ENCODE data around the gene CNTN4.

The CNTN4 gene

DNA sequence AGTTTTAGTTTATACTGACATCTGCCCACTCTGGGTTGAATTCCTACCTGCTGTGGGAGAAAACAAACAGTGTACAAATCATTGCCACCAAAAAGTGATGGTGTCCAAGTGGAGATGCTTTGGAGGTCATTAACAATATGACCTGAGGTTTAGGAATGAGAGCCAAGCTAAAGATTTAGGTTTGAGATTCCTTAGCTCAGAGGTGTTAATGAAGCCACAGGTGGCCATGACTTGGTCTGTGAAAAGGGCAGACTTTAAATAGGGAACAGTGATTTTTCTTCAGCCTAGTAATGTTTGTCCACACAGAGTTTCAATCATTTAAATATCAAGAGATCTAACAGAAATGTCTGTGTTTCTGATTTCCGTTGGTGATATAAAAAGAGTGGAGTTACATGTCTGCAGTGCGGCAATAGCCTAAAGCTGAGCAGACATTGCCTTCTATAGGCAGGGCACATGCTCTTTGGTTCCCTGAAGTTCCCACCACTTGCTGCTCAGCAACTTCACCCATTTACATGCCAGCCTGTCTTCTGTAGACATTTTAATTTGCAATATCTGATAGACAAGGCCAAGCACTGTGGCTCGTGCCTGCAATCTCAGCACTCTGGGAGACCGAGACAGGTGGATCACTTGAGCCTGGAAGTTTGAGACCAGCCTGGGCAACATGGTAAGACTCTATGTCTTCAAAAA lies 588.3 kb downstream of the CNTN4 start:
- TF ChIP-seq, protein P1, sequence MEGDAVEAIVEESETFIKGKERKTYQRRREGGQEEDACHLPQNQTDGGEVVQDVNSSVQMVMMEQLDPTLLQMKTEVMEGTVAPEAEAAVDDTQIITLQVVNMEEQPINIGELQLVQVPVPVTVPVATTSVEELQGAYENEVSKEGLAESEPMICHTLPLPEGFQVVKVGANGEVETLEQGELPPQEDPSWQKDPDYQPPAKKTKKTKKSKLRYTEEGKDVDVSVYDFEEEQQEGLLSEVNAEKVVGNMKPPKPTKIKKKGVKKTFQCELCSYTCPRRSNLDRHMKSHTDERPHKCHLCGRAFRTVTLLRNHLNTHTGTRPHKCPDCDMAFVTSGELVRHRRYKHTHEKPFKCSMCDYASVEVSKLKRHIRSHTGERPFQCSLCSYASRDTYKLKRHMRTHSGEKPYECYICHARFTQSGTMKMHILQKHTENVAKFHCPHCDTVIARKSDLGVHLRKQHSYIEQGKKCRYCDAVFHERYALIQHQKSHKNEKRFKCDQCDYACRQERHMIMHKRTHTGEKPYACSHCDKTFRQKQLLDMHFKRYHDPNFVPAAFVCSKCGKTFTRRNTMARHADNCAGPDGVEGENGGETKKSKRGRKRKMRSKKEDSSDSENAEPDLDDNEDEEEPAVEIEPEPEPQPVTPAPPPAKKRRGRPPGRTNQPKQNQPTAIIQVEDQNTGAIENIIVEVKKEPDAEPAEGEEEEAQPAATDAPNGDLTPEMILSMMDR (IDR thresholded peaks at IDR 0.05; ENCODE audit: low read length): no peak
- Histone ChIP-seq H4K20me1 (ENCODE audit: insufficient read depth, low read length) (no peaks in the 10 kb centered on the region), H3K9me2 (ENCODE audit: low read depth, low read length) (no peaks in the 10 kb centered on the region), H3K79me2 (ENCODE audit: insufficient read depth, low read length) (no peaks in the 10 kb centered on the region), H3K36me3 (ENCODE audit: insufficient read depth, low read length) (no peaks in the 10 kb centered on the region), H3K27me3 (ENCODE audit: insufficient read depth, low read length) (no peaks in the 10 kb centered on the region), H3K4me3 (ENCODE audit: low read depth, low read length, poor library complexity, severe bottlenecking) (no peak overlapping the region), H3K4me2 (ENCODE audit: low read length) (no peak overlapping the region), H2AFZ (ENCODE audit: low read length) (no peak overlapping the region), H3K27ac (ENCODE audit: low read depth, low read length, poor library complexity, severe bottlenecking) (no peak overlapping the region), H3K4me1 (ENCODE audit: insufficient read depth, low read length, severe bottlenecking) (no peaks in the 10 kb centered on the region), H3K9ac (ENCODE audit: low read length) (no peak overlapping the region), H3F3A (ENCODE audit: insufficient read depth, low read length) (no peaks in the 10 kb centered on the region), H3K9me3 (ENCODE audit: low read length) (no peaks in the 10 kb centered on the region)

DNA sequence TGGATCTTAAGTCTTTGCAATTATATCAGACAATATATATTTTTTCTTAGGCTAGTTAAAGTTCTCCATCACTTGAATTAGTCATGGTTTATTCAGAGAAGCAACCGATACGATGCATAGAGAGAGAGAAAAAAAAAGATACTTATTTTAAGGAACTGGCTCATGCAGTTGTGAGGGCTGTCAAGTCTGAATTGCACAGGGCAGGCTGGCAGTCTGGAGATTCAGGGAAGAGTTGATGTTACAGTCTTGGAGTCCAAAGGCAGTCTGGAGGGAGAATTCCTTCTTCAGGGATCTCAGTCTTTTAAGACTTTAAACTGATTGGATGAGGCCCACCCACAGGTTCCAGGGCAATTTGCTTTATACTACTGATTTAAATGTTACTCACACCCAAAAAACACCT lies 598.9 kb downstream of the CNTN4 start:
- Histone ChIP-seq H3F3A (ENCODE audit: insufficient read depth, low read length) (no peaks in the 10 kb centered on the region), H3K27me3 (ENCODE audit: insufficient read depth, low read length) (no peaks in the 10 kb centered on the region), H4K20me1 (ENCODE audit: insufficient read depth, low read length) (no peaks in the 10 kb centered on the region), H3K4me1 (ENCODE audit: insufficient read depth, low read length, severe bottlenecking) (no peaks in the 10 kb centered on the region), H3K4me3 (ENCODE audit: low read depth, low read length, poor library complexity, severe bottlenecking) (no peak overlapping the region), H3K36me3 (ENCODE audit: insufficient read depth, low read length) (no peaks in the 10 kb centered on the region), H3K9me2 (ENCODE audit: low read depth, low read length) (no peaks in the 10 kb centered on the region), H3K9me3 (ENCODE audit: low read length) (no peaks in the 10 kb centered on the region), H2AFZ (ENCODE audit: low read length) (no peak overlapping the region), H3K9ac (ENCODE audit: low read length) (no peak overlapping the region), H3K79me2 (ENCODE audit: insufficient read depth, low read length) (no peaks in the 10 kb centered on the region), H3K27ac (ENCODE audit: low read depth, low read length, poor library complexity, severe bottlenecking) (no peak overlapping the region), H3K4me2 (ENCODE audit: low read length) (no peak overlapping the region)
- TF ChIP-seq EZH2 (IDR thresholded peaks at IDR 0.05; ENCODE audit: borderline replicate concordance, low read length): no peak
- TF ChIP-seq, protein P1 (IDR thresholded peaks at IDR 0.05; ENCODE audit: low read length): no peak

DNA sequence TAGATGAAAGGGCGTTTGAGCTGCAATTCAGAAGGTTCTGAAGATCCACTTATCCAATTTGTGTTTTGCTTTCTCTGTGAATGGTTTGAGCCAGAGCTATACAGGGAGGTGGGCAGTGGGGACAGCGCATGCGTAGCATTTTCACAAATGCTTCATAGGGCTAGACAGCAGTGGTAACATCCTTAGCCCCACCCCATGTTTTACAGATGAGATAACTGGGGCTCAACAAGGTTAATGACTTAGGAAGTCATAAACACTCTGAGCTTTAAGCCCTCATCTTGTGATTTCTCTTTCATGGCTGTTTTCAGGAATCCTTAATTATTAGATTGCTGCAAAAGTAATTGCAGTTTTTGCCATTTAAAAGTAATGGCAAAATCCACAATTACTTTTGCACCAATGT lies 602.8 kb downstream of the CNTN4 start:
- H3K9me3 ChIP-seq (ENCODE audit: low read length): no peaks in the 10 kb centered on the region
- no peak for TF ChIP-seq EZH2 (IDR thresholded peaks at IDR 0.05; ENCODE audit: borderline replicate concordance, low read length)
- TF ChIP-seq, protein P1 (IDR thresholded peaks at IDR 0.05; ENCODE audit: low read length): no peak
- H3F3A ChIP-seq (ENCODE audit: insufficient read depth, low read length): no peaks in the 10 kb centered on the region
- H3K4me3 ChIP-seq (ENCODE audit: low read depth, low read length, poor library complexity, severe bottlenecking): no peak overlapping the region
- H2AFZ ChIP-seq (ENCODE audit: low read length): no peak overlapping the region
- H3K4me1 ChIP-seq (ENCODE audit: insufficient read depth, low read length, severe bottlenecking): no peaks in the 10 kb centered on the region
- H3K27ac ChIP-seq (ENCODE audit: low read depth, low read length, poor library complexity, severe bottlenecking): no peak overlapping the region
- H3K27me3 ChIP-seq (ENCODE audit: insufficient read depth, low read length): no peaks in the 10 kb centered on the region
- H3K9me2 ChIP-seq (ENCODE audit: low read depth, low read length): no peaks in the 10 kb centered on the region
- no peaks in the 10 kb centered on the region for H4K20me1 ChIP-seq (ENCODE audit: insufficient read depth, low read length)
- H3K79me2 ChIP-seq (ENCODE audit: insufficient read depth, low read length): no peaks in the 10 kb centered on the region
- H3K4me2 ChIP-seq (ENCODE audit: low read length): no peak overlapping the region
- no peaks in the 10 kb centered on the region for H3K36me3 ChIP-seq (ENCODE audit: insufficient read depth, low read length)
- H3K9ac ChIP-seq (ENCODE audit: low read length): no peak overlapping the region
